Measurements from ENCODE around the gene GPC5.

GPC5 gene

DNA sequence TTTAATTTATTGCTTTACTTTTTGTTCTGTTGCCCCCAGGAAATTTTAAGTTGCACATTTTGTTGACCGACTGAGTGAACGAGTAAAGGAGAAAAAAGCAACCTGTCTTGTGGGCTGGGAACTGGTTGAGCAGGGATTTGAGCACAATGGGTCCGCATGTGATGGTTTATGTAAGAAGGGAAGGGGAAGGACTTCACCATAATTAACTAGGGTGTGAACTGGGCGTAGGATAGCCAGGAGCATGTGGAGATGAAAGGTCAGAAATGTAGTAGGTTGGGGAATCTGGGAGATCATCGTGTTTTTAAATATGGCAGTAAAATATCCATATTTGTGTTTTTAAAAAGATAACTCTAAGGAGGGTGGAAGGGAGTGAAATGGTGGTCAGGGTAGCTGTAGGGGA, 99.9 kb downstream of the GPC5 start:
- H3K79me2 ChIP-seq (ENCODE audit: low read length): no peaks in the 10 kb centered on the region
- H3K4me3 ChIP-seq (ENCODE audit: low read length): no peak overlapping the region
- no peak overlapping the region for H3K4me2 ChIP-seq (ENCODE audit: low read length)
- TF ChIP-seq, protein P1, sequence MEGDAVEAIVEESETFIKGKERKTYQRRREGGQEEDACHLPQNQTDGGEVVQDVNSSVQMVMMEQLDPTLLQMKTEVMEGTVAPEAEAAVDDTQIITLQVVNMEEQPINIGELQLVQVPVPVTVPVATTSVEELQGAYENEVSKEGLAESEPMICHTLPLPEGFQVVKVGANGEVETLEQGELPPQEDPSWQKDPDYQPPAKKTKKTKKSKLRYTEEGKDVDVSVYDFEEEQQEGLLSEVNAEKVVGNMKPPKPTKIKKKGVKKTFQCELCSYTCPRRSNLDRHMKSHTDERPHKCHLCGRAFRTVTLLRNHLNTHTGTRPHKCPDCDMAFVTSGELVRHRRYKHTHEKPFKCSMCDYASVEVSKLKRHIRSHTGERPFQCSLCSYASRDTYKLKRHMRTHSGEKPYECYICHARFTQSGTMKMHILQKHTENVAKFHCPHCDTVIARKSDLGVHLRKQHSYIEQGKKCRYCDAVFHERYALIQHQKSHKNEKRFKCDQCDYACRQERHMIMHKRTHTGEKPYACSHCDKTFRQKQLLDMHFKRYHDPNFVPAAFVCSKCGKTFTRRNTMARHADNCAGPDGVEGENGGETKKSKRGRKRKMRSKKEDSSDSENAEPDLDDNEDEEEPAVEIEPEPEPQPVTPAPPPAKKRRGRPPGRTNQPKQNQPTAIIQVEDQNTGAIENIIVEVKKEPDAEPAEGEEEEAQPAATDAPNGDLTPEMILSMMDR (IDR thresholded peaks at IDR 0.05; ENCODE audit: low read depth, low read length): no peak
- no peak for TF ChIP-seq EZH2phosphoT487 (IDR thresholded peaks at IDR 0.05; ENCODE audit: low read depth)
- no peaks in the 10 kb centered on the region for H3K27me3 ChIP-seq (ENCODE audit: low read depth, low read length)
- H3K9ac ChIP-seq (ENCODE audit: low read length): no peak overlapping the region
- H4K20me1 ChIP-seq (ENCODE audit: insufficient read depth, low read length): no peaks in the 10 kb centered on the region
- no peaks in the 10 kb centered on the region for H3K4me1 ChIP-seq (ENCODE audit: low read length)
- no peaks in the 10 kb centered on the region for H3K9me3 ChIP-seq (ENCODE audit: insufficient read depth, low read length)
- no peaks in the 10 kb centered on the region for H3K36me3 ChIP-seq (replicated peaks; ENCODE audit: low read depth, low read length)
- no peak overlapping the region for H3K27ac ChIP-seq (ENCODE audit: low read length)
- no peak overlapping the region for H2AFZ ChIP-seq (ENCODE audit: low read depth, low read length)

DNA sequence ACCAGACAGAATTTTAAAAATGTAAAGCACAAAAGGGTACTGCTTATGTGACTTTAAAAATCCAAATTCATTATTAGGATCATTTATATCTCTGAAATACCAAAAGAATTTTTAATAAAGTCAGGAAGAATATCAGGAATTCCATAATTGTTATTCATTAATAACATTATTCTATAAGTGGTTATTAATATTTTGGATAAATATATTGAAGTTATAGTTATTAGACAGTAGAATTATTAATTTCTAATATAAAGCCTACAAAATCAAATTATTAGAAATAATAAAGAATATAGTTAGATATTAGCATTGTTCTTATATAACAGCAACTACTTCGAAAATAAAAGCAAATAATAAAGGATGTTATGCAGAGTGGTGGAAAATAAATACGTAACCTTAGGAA, 105.8 kb downstream of the GPC5 start:
- no peak overlapping the region for H3K27ac ChIP-seq (ENCODE audit: low read length)
- no peak overlapping the region for H3K4me3 ChIP-seq (ENCODE audit: low read length)
- no peaks in the 10 kb centered on the region for H3K79me2 ChIP-seq (ENCODE audit: low read length)
- no peak overlapping the region for H3K4me2 ChIP-seq (ENCODE audit: low read length)
- no peak overlapping the region for H2AFZ ChIP-seq (ENCODE audit: low read depth, low read length)
- H3K4me1 ChIP-seq (ENCODE audit: low read length): no peaks in the 10 kb centered on the region
- no peak for TF ChIP-seq EZH2phosphoT487 (IDR thresholded peaks at IDR 0.05; ENCODE audit: low read depth)
- TF ChIP-seq, protein P1 (IDR thresholded peaks at IDR 0.05; ENCODE audit: low read depth, low read length): no peak
- no peaks in the 10 kb centered on the region for H4K20me1 ChIP-seq (ENCODE audit: insufficient read depth, low read length)
- H3K27me3 ChIP-seq (ENCODE audit: low read depth, low read length): no peaks in the 10 kb centered on the region
- no peak overlapping the region for H3K9ac ChIP-seq (ENCODE audit: low read length)
- H3K36me3 ChIP-seq (replicated peaks; ENCODE audit: low read depth, low read length): no peaks in the 10 kb centered on the region
- H3K9me3 ChIP-seq (ENCODE audit: insufficient read depth, low read length): no peaks in the 10 kb centered on the region

DNA sequence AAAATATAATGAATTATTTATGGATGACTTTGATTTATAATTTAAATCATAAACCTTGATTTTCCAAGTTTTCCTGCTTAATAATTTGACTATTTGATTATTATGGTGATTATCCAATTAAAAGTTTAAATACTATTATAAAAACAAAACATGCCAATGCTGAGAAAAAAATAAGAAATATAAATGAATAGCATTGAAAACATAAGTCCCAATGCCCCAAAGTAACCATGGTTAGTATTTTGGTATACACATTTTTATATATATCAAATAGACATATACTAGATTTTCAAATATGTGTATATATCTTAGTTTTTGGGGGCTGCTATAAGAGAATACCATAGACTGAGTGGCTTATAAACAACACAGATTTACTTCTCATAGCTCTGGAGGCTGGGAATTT, 108.3 kb downstream of the GPC5 start:
- Histone ChIP-seq H4K20me1 (ENCODE audit: insufficient read depth, low read length) (no peaks in the 10 kb centered on the region), H3K9me3 (ENCODE audit: insufficient read depth, low read length) (no peaks in the 10 kb centered on the region), H3K79me2 (ENCODE audit: low read length) (no peaks in the 10 kb centered on the region), H3K4me2 (ENCODE audit: low read length) (no peak overlapping the region), H3K27me3 (ENCODE audit: low read depth, low read length) (no peaks in the 10 kb centered on the region), H3K4me1 (ENCODE audit: low read length) (no peaks in the 10 kb centered on the region), H3K27ac (ENCODE audit: low read length) (no peak overlapping the region), H3K4me3 (ENCODE audit: low read length) (no peak overlapping the region), H2AFZ (ENCODE audit: low read depth, low read length) (no peak overlapping the region), H3K36me3 (replicated peaks; ENCODE audit: low read depth, low read length) (no peaks in the 10 kb centered on the region), H3K9ac (ENCODE audit: low read length) (no peak overlapping the region)
- TF ChIP-seq EZH2phosphoT487 (IDR thresholded peaks at IDR 0.05; ENCODE audit: low read depth): no peak
- TF ChIP-seq, protein P1 (IDR thresholded peaks at IDR 0.05; ENCODE audit: low read depth, low read length): no peak

- Histone ChIP-seq H3K4me3 (ENCODE audit: low read length) (no peak overlapping the region), H4K20me1 (ENCODE audit: insufficient read depth, low read length) (no peaks in the 10 kb centered on the region), H3K4me2 (ENCODE audit: low read length) (no peak overlapping the region), H2AFZ (ENCODE audit: low read depth, low read length) (no peak overlapping the region), H3K79me2 (ENCODE audit: low read length) (no peaks in the 10 kb centered on the region), H3K27me3 (ENCODE audit: low read depth, low read length) (no peaks in the 10 kb centered on the region), H3K9me3 (ENCODE audit: insufficient read depth, low read length) (no peaks in the 10 kb centered on the region), H3K9ac (ENCODE audit: low read length) (no peak overlapping the region), H3K36me3 (replicated peaks; ENCODE audit: low read depth, low read length) (no peaks in the 10 kb centered on the region), H3K27ac (ENCODE audit: low read length) (no peak overlapping the region), H3K4me1 (ENCODE audit: low read length) (no peaks in the 10 kb centered on the region)
- TF ChIP-seq, protein P1 (IDR thresholded peaks at IDR 0.05; ENCODE audit: low read depth, low read length): no peak
- TF ChIP-seq EZH2phosphoT487 (IDR thresholded peaks at IDR 0.05; ENCODE audit: low read depth): no peak
These were observed 111.6 kb downstream of the GPC5 start for GRCh38 chr13:91510058-91510457.

All from OCI-LY3 (cell line).